Measurements from ENCODE around the gene ARHGEF19. TPM values are rescaled to one million over a fixed set of nuclear protein-coding genes. Genes with fewer than 3 reads are reported as not detected.

ARHGEF19 gene
- total and polyA plus RNA-seq, 8 donors, result 5.0 to 17.1 (median 9.7) TPM

DNA sequence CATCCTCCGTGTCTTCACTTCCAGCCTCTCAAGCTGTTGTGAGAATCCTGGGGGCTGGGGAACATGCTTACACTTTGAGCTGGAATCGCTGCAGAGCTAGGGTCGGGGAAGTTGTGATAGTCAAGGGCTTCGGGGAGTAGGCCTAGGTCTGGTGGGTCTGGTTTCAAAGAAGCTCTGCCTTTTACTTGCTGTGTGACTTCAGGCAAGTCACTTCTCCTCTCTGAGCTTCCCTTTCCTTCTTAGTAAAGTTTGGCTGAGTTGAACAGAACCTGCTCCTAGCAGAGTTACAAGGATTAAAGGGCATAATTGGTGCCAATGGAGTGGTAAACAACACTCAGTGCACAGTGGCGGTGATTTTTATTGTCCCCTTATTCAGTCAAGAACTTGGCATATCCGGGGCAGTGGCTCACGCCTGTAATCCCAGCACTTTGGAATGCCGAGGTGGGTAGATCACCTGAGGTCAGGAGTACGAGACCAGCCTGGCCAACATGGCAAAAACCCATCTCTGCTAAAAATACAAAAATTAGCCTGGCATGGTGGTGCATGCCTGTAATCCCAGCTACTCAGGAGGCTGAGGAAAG lies 25.7 kb downstream of the ARHGEF19 start:
- 72 to 76% methylated on average over 9 of the region's 9 CpGs for WGBS, 2 donors

DNA sequence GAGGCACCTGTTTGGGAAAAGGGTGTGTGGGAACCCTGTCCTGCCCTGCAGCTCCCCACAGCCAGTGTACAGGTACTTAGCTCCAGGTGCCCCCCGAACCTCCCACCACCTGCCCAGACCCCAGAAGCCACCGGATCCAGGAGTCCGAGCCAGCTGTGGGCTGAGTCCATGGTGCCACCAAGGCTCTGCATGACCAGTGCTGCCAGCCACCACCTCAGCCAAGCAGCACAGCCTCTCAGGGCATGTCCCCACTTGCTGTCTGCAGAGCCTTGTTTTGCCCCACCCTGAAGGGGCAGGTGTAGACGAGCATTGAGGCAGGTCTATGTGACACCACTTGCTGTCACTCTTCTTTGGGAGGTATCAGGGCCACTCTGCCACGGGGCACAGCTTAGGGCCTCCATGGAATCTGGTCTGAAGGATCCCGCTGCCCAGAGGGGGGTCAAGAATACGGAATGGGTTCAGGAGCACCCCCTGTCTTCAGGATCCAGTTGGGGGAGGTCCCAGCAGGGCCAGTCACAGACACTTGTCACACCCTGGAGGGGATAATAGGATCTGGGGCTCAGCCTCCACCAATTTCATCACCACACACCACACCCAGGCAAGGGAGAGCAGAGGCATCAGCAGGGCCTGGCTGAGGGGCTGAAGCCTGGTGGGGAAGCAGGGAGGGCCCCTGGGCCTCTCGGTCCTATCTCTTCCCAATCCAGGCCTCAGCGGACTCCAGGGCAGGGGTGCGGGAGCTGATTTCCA lies 27.7 kb downstream of the ARHGEF19 start:
- ATAC-seq (no peak), DNase-seq (no peak), FAIRE-seq (no peak)
- no peaks in the 10 kb centered on the region for H3K36me3 ChIP-seq
- no peak for TF ChIP-seq CTCF (IDR thresholded peaks at IDR 0.05)
- no peak overlapping the region for H3K4me3 ChIP-seq
- H3K27me3 ChIP-seq, result no peaks in the 10 kb centered on the region
- intact Hi-C loops (cut with DNase I), result no loop called here
- H3K9me3 ChIP-seq, result no peaks in the 10 kb centered on the region
- H3K27ac ChIP-seq, result no peak overlapping the region
- H3K4me1 ChIP-seq, result no peaks in the 10 kb centered on the region
- WGBS, 2 donors, result 88 to 90% methylated on average over 10 of the region's 10 CpGs

More for the DNA sequence above, 25.7 kb downstream of the ARHGEF19 start:
- intact Hi-C loops (cut with DNase I), result no loop called here
- ATAC-seq (no peak), DNase-seq (no peak), FAIRE-seq (no peak)
- no peaks in the 10 kb centered on the region for H3K4me1 ChIP-seq
- TF ChIP-seq CTCF (IDR thresholded peaks at IDR 0.05), result no peak
- H3K36me3 ChIP-seq, result no peaks in the 10 kb centered on the region
- H3K4me3 ChIP-seq, result no peak overlapping the region
- no peaks in the 10 kb centered on the region for H3K9me3 ChIP-seq
- no peak overlapping the region for H3K27ac ChIP-seq
- H3K27me3 ChIP-seq, result no peaks in the 10 kb centered on the region

DNA sequence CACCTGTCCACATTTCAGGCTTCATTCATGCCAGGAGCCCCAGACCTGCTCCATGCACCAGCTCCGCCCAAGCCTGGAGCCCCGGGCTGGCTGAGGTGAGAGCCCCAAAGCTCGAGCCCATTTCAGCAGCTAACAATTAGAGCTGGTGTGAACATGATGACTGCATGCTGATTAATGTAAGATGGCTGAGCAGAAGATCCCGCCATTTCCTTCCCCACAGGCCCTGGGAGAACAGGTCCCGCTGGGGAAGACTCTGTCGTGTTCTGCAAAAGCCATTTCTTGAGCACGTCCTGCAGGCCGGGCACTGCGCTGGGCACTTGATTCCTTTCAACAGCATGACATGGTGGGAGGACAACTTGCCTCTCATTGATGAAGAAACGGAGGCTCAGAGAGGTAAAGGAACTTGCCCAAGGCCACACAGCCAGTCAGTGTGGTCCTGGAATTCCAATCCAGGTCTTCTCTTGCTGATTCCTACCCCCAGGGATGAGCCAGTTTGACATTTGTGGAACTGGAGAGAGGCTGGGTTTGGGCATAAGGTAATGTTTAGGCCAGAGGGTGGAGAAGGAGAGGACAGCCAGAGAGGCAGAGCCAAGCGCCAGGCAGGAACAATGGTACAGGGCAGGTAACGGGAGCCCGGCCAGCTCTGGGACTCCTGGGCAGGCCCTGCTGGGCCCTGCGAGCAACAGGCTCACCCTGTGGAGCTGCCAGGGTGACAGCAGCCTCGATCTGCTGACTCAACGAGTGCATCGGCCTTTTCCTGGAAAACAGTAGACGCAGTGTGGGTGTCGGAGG lies 28.5 kb downstream of the ARHGEF19 start:
- 83 to 85% methylated on average over 19 of the region's 19 CpGs for WGBS, 2 donors
- TF ChIP-seq CTCF (IDR thresholded peaks at IDR 0.05), result no peak

DNA sequence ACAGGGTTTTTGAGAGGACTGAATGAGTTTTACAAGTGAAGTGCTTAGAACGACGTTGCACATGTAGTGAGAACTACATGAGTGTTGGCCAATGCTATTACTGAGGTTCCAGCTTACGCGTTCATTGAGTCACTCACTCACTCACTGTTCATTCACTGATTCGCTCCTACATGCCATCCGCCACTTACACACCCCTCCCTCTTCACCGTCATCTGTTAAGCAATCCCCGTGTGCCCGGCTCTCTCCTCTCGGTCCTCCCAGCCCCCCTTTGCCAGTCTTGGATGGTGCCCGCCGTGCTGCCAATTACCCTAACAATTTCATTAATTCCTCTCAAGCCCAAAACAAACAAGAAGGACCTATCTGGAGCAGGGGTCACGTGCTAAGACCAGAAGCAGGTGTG lies 29.3 kb downstream of the ARHGEF19 start:
- TF ChIP-seq CTCF (IDR thresholded peaks at IDR 0.05), result no peak
- no peaks in the 10 kb centered on the region for H3K27me3 ChIP-seq
- H3K27ac ChIP-seq, result no peak overlapping the region
- no peak overlapping the region for H3K4me3 ChIP-seq
- DNase-seq, result no peak
- ATAC-seq, result peak in 1 of 4 donors; percentile 16
- no peaks in the 10 kb centered on the region for H3K9me3 ChIP-seq
- intact Hi-C loops (cut with DNase I), result no loop called here
- peaks cover 0 to 6% (median 5%) of the 10 kb centered on the region in 3 donors for H3K4me1 ChIP-seq
- no peak for FAIRE-seq
- 84 to 86% methylated on average over 13 of the region's 13 CpGs for WGBS, 2 donors
- H3K36me3 ChIP-seq, result no peaks in the 10 kb centered on the region

More for the DNA sequence above, 28.5 kb downstream of the ARHGEF19 start:
- DNase-seq (no peak), ATAC-seq (no peak), FAIRE-seq (no peak)
- Histone ChIP-seq H3K4me3 (no peak overlapping the region), H3K27me3 (no peaks in the 10 kb centered on the region), H3K27ac (no peak overlapping the region), H3K4me1 (no peaks in the 10 kb centered on the region), H3K36me3 (no peaks in the 10 kb centered on the region), H3K9me3 (no peaks in the 10 kb centered on the region)
- intact Hi-C loops (cut with DNase I), result no loop called here
